ENCODE results near the gene NEGR1.
"Not testable (repeated sequence)": the region's sequence is repeated elsewhere in the genome, so short reads cannot be mapped to it uniquely, and the experiment has no call there.

The NEGR1 gene

GRCh38 chr1:71940261-71940660, 342.1 kb downstream of the NEGR1 start:
- DNase-seq (ENCODE audit: low read depth) = no peak

GRCh38 chr1:71930511-71930910, 351.8 kb downstream of the NEGR1 start:
- no peak for DNase-seq (ENCODE audit: low read depth)

- DNase-seq (ENCODE audit: low read depth) = no peak
Measured at GRCh38 chr1:71921935-71922559, 360.3 kb downstream of the NEGR1 start.

- DNase-seq (ENCODE audit: low read depth) = no peak
Measured at GRCh38 chr1:71921204-71921603, 361.1 kb downstream of the NEGR1 start.

- DNase-seq (ENCODE audit: low read depth) = no peak
Measured at GRCh38 chr1:71920556-71920955, 361.8 kb downstream of the NEGR1 start.

GRCh38 chr1:71919811-71920509, 362.4 kb downstream of the NEGR1 start:
- DNase-seq (ENCODE audit: low read depth) = no peak

- DNase-seq (ENCODE audit: low read depth) = no peak
Measured at GRCh38 chr1:71918630-71919029, 363.7 kb downstream of the NEGR1 start.

GRCh38 chr1:71916894-71917293, 365.4 kb downstream of the NEGR1 start:
- DNase-seq (ENCODE audit: low read depth) = no peak

- DNase-seq (ENCODE audit: low read depth) = no peak
Measured at GRCh38 chr1:71914626-71915025, 367.7 kb downstream of the NEGR1 start.

- no peak for DNase-seq (ENCODE audit: low read depth)
Measured at GRCh38 chr1:71908871-71909390, 373.4 kb downstream of the NEGR1 start.

- DNase-seq (ENCODE audit: low read depth) = no peak
Measured at GRCh38 chr1:71908303-71908702, 374.0 kb downstream of the NEGR1 start.

GRCh38 chr1:71899881-71900280, 382.5 kb downstream of the NEGR1 start:
- no peak for DNase-seq (ENCODE audit: low read depth)

- DNase-seq (ENCODE audit: low read depth) = not testable (repeated sequence)
Measured at GRCh38 chr1:71888166-71888565, 394.2 kb downstream of the NEGR1 start.

GRCh38 chr1:71885171-71885570, 397.2 kb downstream of the NEGR1 start:
- no peak for DNase-seq (ENCODE audit: low read depth)

GRCh38 chr1:71882637-71883036, 399.7 kb downstream of the NEGR1 start:
- no peak for DNase-seq (ENCODE audit: low read depth)

- DNase-seq (ENCODE audit: low read depth) = no peak
Measured at GRCh38 chr1:71882226-71882625, 400.1 kb downstream of the NEGR1 start.

GRCh38 chr1:71881611-71882010, 400.7 kb downstream of the NEGR1 start:
- no peak for DNase-seq (ENCODE audit: low read depth)

GRCh38 chr1:71869326-71869725, 413.0 kb downstream of the NEGR1 start:
- no peak for DNase-seq (ENCODE audit: low read depth)

- DNase-seq (ENCODE audit: low read depth) = no peak
Measured at GRCh38 chr1:71862756-71863155, 419.6 kb downstream of the NEGR1 start.

- DNase-seq (ENCODE audit: low read depth) = no peak
Measured at GRCh38 chr1:71861022-71861421, 421.3 kb downstream of the NEGR1 start.

GRCh38 chr1:71859806-71860205, 422.5 kb downstream of the NEGR1 start:
- no peak for DNase-seq (ENCODE audit: low read depth)

GRCh38 chr1:71857862-71858261, 424.5 kb downstream of the NEGR1 start:
- no peak for DNase-seq (ENCODE audit: low read depth)

GRCh38 chr1:71853360-71853759, 429.0 kb downstream of the NEGR1 start:
- DNase-seq (ENCODE audit: low read depth) = no peak

GRCh38 chr1:71850936-71851335, 431.4 kb downstream of the NEGR1 start:
- DNase-seq (ENCODE audit: low read depth) = no peak
